Astrocyte (in vitro differentiated cells and primary cell): ENCODE results near the gene KCNQ1.

Experiments
- EZH2 ChIP-seq: IDR thresholded peaks from 2 replicates; pipeline ENCODE4 v1.6.1; 2012; ENCODE audit warnings: mild to moderate bottlenecking, low read length, inconsistent platforms; ENCODE audit not compliant: insufficient read depth
- TF ChIP-seq, protein P1 (sequence below): IDR thresholded peaks from 2 replicates; pipeline ENCODE4 v1.5.1; 2011; ENCODE audit warnings: low read depth, mild to moderate bottlenecking, inconsistent platforms, low read length, moderate library complexity; ENCODE audit not compliant: insufficient read depth

DNA sequence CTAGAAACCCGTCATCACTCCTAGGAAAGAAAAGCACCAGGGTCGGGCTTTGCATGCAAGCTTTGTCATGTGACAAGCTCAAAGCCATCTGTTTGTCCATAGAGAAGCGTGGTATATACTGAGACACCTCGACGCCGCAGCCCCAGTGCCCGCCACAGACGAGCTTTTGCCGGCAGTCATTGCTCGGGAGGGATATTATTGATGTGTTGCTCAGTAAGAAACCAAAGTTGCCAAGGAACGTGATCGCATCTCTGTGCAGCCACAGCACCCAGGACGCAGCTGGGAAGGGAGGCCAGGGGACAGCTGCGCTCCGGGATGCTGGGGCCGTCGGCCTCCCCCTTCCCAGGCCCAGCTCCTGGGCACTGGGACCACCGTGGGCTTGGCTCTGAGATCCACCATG lies 344.5 kb downstream of the KCNQ1 start:
- TF ChIP-seq, protein P1, sequence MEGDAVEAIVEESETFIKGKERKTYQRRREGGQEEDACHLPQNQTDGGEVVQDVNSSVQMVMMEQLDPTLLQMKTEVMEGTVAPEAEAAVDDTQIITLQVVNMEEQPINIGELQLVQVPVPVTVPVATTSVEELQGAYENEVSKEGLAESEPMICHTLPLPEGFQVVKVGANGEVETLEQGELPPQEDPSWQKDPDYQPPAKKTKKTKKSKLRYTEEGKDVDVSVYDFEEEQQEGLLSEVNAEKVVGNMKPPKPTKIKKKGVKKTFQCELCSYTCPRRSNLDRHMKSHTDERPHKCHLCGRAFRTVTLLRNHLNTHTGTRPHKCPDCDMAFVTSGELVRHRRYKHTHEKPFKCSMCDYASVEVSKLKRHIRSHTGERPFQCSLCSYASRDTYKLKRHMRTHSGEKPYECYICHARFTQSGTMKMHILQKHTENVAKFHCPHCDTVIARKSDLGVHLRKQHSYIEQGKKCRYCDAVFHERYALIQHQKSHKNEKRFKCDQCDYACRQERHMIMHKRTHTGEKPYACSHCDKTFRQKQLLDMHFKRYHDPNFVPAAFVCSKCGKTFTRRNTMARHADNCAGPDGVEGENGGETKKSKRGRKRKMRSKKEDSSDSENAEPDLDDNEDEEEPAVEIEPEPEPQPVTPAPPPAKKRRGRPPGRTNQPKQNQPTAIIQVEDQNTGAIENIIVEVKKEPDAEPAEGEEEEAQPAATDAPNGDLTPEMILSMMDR = no peak
- TF ChIP-seq EZH2 = no peak
